Body of pancreas (tissue), 4 donors: ENCODE measurements around the gene MAPK10.
"Not testable (repeated sequence)": the region's sequence is repeated elsewhere in the genome, so short reads cannot be mapped to it uniquely, and the experiment has no call there.

ENCODE experiments used
- POLR2A ChIP-seq, 3 donors: fragments of 450-650 bp; IDR thresholded peaks; one replicate each; pipeline ENCODE4 v1.6.1; 2016; ENCODE audit warnings: antibody characterized with exemption in 3 of 3, mild to moderate bottlenecking in 2 of 3
- TF ChIP-seq, protein P1 (sequence below), 7 experiments: fragments of 450-650 bp in 4 of 7; fragments of 200-600 bp in 3 of 7; sonication (generic) in 3 of 7; IDR thresholded peaks; one replicate each; pipeline ENCODE4 v1.5.1; 2016 to 2019; ENCODE audit warnings: antibody characterized with exemption in 7 of 7

GRCh38 chr4:86168335-86168734 lies 191.5 kb downstream of the MAPK10 start:
- TF ChIP-seq, protein P1, sequence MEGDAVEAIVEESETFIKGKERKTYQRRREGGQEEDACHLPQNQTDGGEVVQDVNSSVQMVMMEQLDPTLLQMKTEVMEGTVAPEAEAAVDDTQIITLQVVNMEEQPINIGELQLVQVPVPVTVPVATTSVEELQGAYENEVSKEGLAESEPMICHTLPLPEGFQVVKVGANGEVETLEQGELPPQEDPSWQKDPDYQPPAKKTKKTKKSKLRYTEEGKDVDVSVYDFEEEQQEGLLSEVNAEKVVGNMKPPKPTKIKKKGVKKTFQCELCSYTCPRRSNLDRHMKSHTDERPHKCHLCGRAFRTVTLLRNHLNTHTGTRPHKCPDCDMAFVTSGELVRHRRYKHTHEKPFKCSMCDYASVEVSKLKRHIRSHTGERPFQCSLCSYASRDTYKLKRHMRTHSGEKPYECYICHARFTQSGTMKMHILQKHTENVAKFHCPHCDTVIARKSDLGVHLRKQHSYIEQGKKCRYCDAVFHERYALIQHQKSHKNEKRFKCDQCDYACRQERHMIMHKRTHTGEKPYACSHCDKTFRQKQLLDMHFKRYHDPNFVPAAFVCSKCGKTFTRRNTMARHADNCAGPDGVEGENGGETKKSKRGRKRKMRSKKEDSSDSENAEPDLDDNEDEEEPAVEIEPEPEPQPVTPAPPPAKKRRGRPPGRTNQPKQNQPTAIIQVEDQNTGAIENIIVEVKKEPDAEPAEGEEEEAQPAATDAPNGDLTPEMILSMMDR (IDR thresholded peaks at IDR 0.05), result not testable (repeated sequence)
- TF ChIP-seq POLR2A (IDR thresholded peaks at IDR 0.05), result not testable (repeated sequence)
